K562 (cell line): ENCODE data around the gene TAX1BP1. TPM values are rescaled to one million over a fixed set of nuclear protein-coding genes. Genes with fewer than 3 reads are reported as not detected.

Experiments
- ATAC-seq: fragments of 200-7000 bp; cut with Tn5 transposase; 3 replicates; pipeline ENCODE4 v1.9.1; 2020; ENCODE audit warnings: moderate library complexity
- BruUV-seq: library from RNA; stranded (reverse); fragments of 400-500 nt; replicated peaks from 2 replicates; lab custom pipeline; 2021; lab: Mats Ljungman, UMichigan
- CTCF ChIA-PET: fragments of 300-600 bp; formaldehyde crosslinking; extraction: SDS; loops from one replicate; lab custom pipeline; 2021; ENCODE audit warnings: low intra/inter-chr PET ratio; lab: Yijun Ruan, JAX
- POLR2A ChIA-PET: fragments of 300-600, 350-650 bp; sonication (Branson Sonifier 250); formaldehyde crosslinking; extraction: SDS; loops from one replicate; lab custom pipeline; 2021; ENCODE audit warnings: antibody characterized with exemption, inconsistent platforms; lab: Yijun Ruan, JAX
- DNase-seq, 4 experiments: peaks; one replicate each; pipeline versions ENCODE4 v3.0.0 to v3.0.0-alpha.2; 2011 to 2018; ENCODE audit warnings: low spot score in 3 of 4, mixed read lengths in 3 of 4; ENCODE audit errors: extremely low read depth in 1 of 4
- FAIRE-seq: peaks from 2 replicates; lab custom pipeline; 2011; peaks lifted over from hg19 to GRCh38; lab: Jason Lieb, UNC
- H2AFZ ChIP-seq: 2 replicates; pipeline ENCODE4 v1.6.0; 2011; ENCODE audit warnings: low read depth, low read length, control low read depth, inconsistent platforms
- H3K27ac ChIP-seq: fragments of 200-600 bp; 3 replicates; pipeline ENCODE4 v1.8.0; 2011; ENCODE audit warnings: low read depth, mild to moderate bottlenecking, control low read depth, inconsistent platforms, low read length, moderate library complexity, mixed read lengths; ENCODE audit errors: extremely low read depth
- H3K27me3 ChIP-seq, 2 experiments: fragments of 300-600 bp in 1 of 2; 2 replicates in 1 of 2; 3 replicates in 1 of 2; pipeline versions ENCODE4 v1.6.0 to v1.8.0; 2011; ENCODE audit warnings: inconsistent platforms in 2 of 2, low read length in 2 of 2, mild to moderate bottlenecking in 1 of 2, mixed read lengths in 1 of 2, moderate library complexity in 1 of 2; ENCODE audit not compliant: control insufficient read depth in 2 of 2, insufficient read depth in 2 of 2
- H3K36me3 ChIP-seq: fragments of 300-600 bp; 3 replicates; pipeline ENCODE4 v1.8.0; 2011; ENCODE audit warnings: mild to moderate bottlenecking, low read length, inconsistent platforms; ENCODE audit not compliant: control insufficient read depth, insufficient read depth
- H3K4me1 ChIP-seq, 2 experiments: fragments of 200-600 bp in 1 of 2; replicated peaks in 1 of 2; 2 replicates in 1 of 2; 3 replicates in 1 of 2; pipeline versions ENCODE4 v1.5.1 to v1.8.0; 2011; ENCODE audit warnings: inconsistent platforms in 2 of 2, low read length in 2 of 2, mild to moderate bottlenecking in 1 of 2, mixed read lengths in 1 of 2, moderate library complexity in 1 of 2; ENCODE audit not compliant: control insufficient read depth in 2 of 2, insufficient read depth in 2 of 2
- H3K4me2 ChIP-seq: 2 replicates; pipeline ENCODE4 v1.6.1; 2011; ENCODE audit warnings: low read length, control low read depth, inconsistent platforms, mixed read lengths; ENCODE audit not compliant: insufficient read depth
- H3K4me3 ChIP-seq: fragments of 200-600 bp; sonication (generic), shearing (Covaris generic); 2 replicates; pipeline ENCODE4 v1.5.1; 2016; ENCODE audit warnings: control low read depth, inconsistent platforms
- H3K79me2 ChIP-seq: fragments of 200-600 bp; 3 replicates; pipeline ENCODE4 v1.8.0; 2011; ENCODE audit warnings: low read length, inconsistent platforms; ENCODE audit not compliant: control insufficient read depth, insufficient read depth
- H3K9ac ChIP-seq, 2 experiments: 2 replicates each; pipeline versions ENCODE4 v1.6.0 to v1.6.1; 2011; ENCODE audit warnings: low read depth in 2 of 2, low read length in 2 of 2, control low read depth in 1 of 2, inconsistent platforms in 1 of 2, mild to moderate bottlenecking in 1 of 2, mixed read lengths in 1 of 2; ENCODE audit not compliant: insufficient read depth in 1 of 2
- H3K9me1 ChIP-seq: one replicate; pipeline ENCODE4 v1.6.0; 2011; ENCODE audit warnings: inconsistent platforms, mild to moderate bottlenecking, low read length, moderate library complexity; ENCODE audit not compliant: control insufficient read depth, insufficient read depth
- H3K9me3 ChIP-seq: replicated peaks from 2 replicates; pipeline ENCODE4 v1.5.1; 2011; ENCODE audit warnings: low read depth, low read length, inconsistent platforms; ENCODE audit not compliant: control insufficient read depth, insufficient read depth
- H4K20me1 ChIP-seq: replicated peaks from 2 replicates; pipeline ENCODE4 v1.6.1; 2011; ENCODE audit warnings: low read length, inconsistent platforms, mixed read lengths; ENCODE audit not compliant: control insufficient read depth, insufficient read depth
- MGA ChIP-seq: fragments of 450-650 bp; IDR thresholded peaks from 2 replicates; pipeline ENCODE4 v1.6.1; 2016; ENCODE audit warnings: mild to moderate bottlenecking, moderate library complexity
- NFXL1 ChIP-seq: fragments of 450-650 bp; formaldehyde crosslinking; IDR thresholded peaks from 2 replicates; pipeline ENCODE4 v1.4.0; 2021; ENCODE audit warnings: mild to moderate bottlenecking
- PPARD ChIP-seq: fragments of 250-450 bp; sonication (Bioruptor Pico); IDR thresholded peaks from 2 replicates; pipeline ENCODE4 v1.8.0; 2022; ENCODE audit warnings: inconsistent platforms, mild to moderate bottlenecking, moderate library complexity
- RHOXF2B ChIP-seq: fragments of 250-450 bp; sonication (Bioruptor Pico); conservative IDR thresholded peaks from 2 replicates; pipeline ENCODE4 v1.5.1; 2021
- TCF15 ChIP-seq: fragments of 250-450 bp; sonication (Bioruptor Pico); IDR thresholded peaks from 2 replicates; pipeline ENCODE4 v1.8.0; 2022; ENCODE audit warnings: moderate library complexity, mild to moderate bottlenecking, inconsistent platforms
- TFAM ChIP-seq: fragments of 250-450 bp; sonication (Bioruptor Pico); conservative IDR thresholded peaks from 2 replicates; pipeline ENCODE4 v1.5.0; 2021; ENCODE audit warnings: mild to moderate bottlenecking, moderate library complexity
- ZNF347 ChIP-seq: fragments of 450-650 bp; formaldehyde crosslinking; IDR thresholded peaks from 2 replicates; pipeline ENCODE4 v1.4.0; 2020; ENCODE audit warnings: low read depth, mild to moderate bottlenecking, moderate library complexity
- ZNF707 ChIP-seq: fragments of 250-450 bp; sonication (Bioruptor Pico); conservative IDR thresholded peaks from 2 replicates; pipeline ENCODE4 v1.8.0; 2022; ENCODE audit warnings: inconsistent platforms, mild to moderate bottlenecking, moderate library complexity
- WGBS: fragments of 100-300 bp; shearing (Covaris generic); methylation state at CpG from one replicate; pipeline ENCODE4 v1.1.6; 2016; ENCODE audit warnings: low coverage, mixed read lengths; ENCODE audit not compliant: insufficient coverage; ENCODE audit errors: missing lambda C conversion rate; 5-methylcytosine and 5-hydroxymethylcytosine counted together
- in situ Hi-C: fragments of 300-500 bp; cut with MboI; formaldehyde crosslinking; loops from 4 replicates; pipeline ENCODE4 v1.15.0; 2018; ENCODE audit warnings: inconsistent platforms, mixed read lengths
- intact Hi-C: fragments of 100-400 bp; cut with micrococcal nuclease; formaldehyde crosslinking; loops from 2 replicates; pipeline ENCODE4 v1.14.2; 2022
- polyA plus RNA-seq, 8 experiments: library from polyadenylated mRNA; depleted of rRNA in 4 of 8; stranded (reverse) in 5 of 8; unstranded in 3 of 8; fragments of >200 nt; fragmentation: Nextera tagmentation in 2 of 8; fragmentation: Illumina TruSeq in 1 of 8; extraction: Ambion mirVana in 2 of 8; extraction: Trizol in 1 of 8; gene quantifications; 2 replicates each; pipeline versions ENCODE4 v1.2.1 to v1.2.3, GENCODE V29; 2011 to 2014; ENCODE audit warnings: inconsistent platforms in 1 of 8, missing spikeins in 1 of 8
- total RNA-seq, 7 experiments: library from RNA; depleted of rRNA in 6 of 7; stranded (reverse); fragments of >200 nt in 6 of 7; fragmentation: Illumina TruSeq in 2 of 7; extraction: Trizol in 2 of 7; gene quantifications; 2 replicates each; pipeline versions ENCODE4 v1.2.1 to v1.2.3, GENCODE V29; 2011 to 2021; ENCODE audit warnings: low replicate concordance in 1 of 7

The TAX1BP1 gene
- total and polyA plus RNA-seq, 9 of the 15 experiments (the other 6 are each of a cell fraction or from before 2014, with no cell fraction given): 49.0 to 119 (median 75.9) TPM

GRCh38 chr7:27759491-27759890 lies 19.5 kb downstream of the TAX1BP1 start:
- Histone ChIP-seq H3K9me1 (no peaks in the 10 kb centered on the region), H3K4me1 (no peaks in the 10 kb centered on the region), H3K9me3 (no peaks in the 10 kb centered on the region), H2AFZ (no peak overlapping the region), H3K4me3 (no peak overlapping the region), H3K79me2 (peaks cover 7% of the 10 kb centered on the region; the same call in 2 of the 3 replicates), H3K4me2 (no peak overlapping the region), H3K36me3 (peaks cover 37% of the 10 kb centered on the region), H3K27ac (no peak overlapping the region), H4K20me1 (no peaks in the 10 kb centered on the region), H3K9ac (no peak overlapping the region), H3K27me3 (no peaks in the 10 kb centered on the region)
- TF ChIP-seq ZNF707 (CRISPR knock-in tag) (no peak), ZNF347 (CRISPR knock-in tag) (no peak), NFXL1 (CRISPR knock-in tag) (no peak), TCF15 (CRISPR knock-in tag) (no peak), TFAM (CRISPR knock-in tag) (no peak), PPARD (CRISPR knock-in tag) (no peak), MGA (no peak), RHOXF2B (CRISPR knock-in tag) (no peak)
- ChIA-PET POLR2A (no interaction called here), CTCF (no interaction called here)
- intact Hi-C loops: no loop called here
- ATAC-seq: no peak
- BruUV-seq: no TSS peak
- FAIRE-seq: no peak
- in situ Hi-C loops: no loop called here
- 100% methylated on average over 1 of the region's 1 CpG for WGBS
- no peak for DNase-seq
